Measurements from ENCODE around the gene PKP4.
"Not testable (repeated sequence)": the region's sequence is repeated elsewhere in the genome, so short reads cannot be mapped to it uniquely, and the experiment has no call there.

The PKP4 gene

GRCh38 chr2:158467248-158467647 lies 10.5 kb downstream of the PKP4 start:
- FAIRE-seq = no peak

- FAIRE-seq = not testable (repeated sequence)
Measured at GRCh38 chr2:158472829-158473228, 16.1 kb downstream of the PKP4 start.

GRCh38 chr2:158473300-158473699 lies 16.5 kb downstream of the PKP4 start:
- not testable (repeated sequence) for FAIRE-seq

GRCh38 chr2:158473719-158474392 lies 17.1 kb downstream of the PKP4 start:
- no peak for FAIRE-seq

- not testable (repeated sequence) for FAIRE-seq
Measured at GRCh38 chr2:158474526-158475011, 17.8 kb downstream of the PKP4 start.

GRCh38 chr2:158477202-158477601 lies 20.4 kb downstream of the PKP4 start:
- no peak for FAIRE-seq

- no peak for FAIRE-seq
Measured at GRCh38 chr2:158478237-158478636, 21.5 kb downstream of the PKP4 start.

- peak; percentile 13 for FAIRE-seq
Measured at GRCh38 chr2:158478816-158479215, 22.1 kb downstream of the PKP4 start.

GRCh38 chr2:158481116-158481515 lies 24.4 kb downstream of the PKP4 start:
- no peak for FAIRE-seq

- FAIRE-seq = no peak
Measured at GRCh38 chr2:158482594-158482993, 25.8 kb downstream of the PKP4 start.

GRCh38 chr2:158484892-158485556 lies 28.3 kb downstream of the PKP4 start:
- no peak for FAIRE-seq

- FAIRE-seq = no peak
Measured at GRCh38 chr2:158486150-158486969, 29.6 kb downstream of the PKP4 start.

- FAIRE-seq = no peak
Measured at GRCh38 chr2:158486970-158487325, 30.2 kb downstream of the PKP4 start.

- FAIRE-seq = no peak
Measured at GRCh38 chr2:158487419-158487818, 30.7 kb downstream of the PKP4 start.

GRCh38 chr2:158488442-158489216 lies 31.9 kb downstream of the PKP4 start:
- no peak for FAIRE-seq

- FAIRE-seq = no peak
Measured at GRCh38 chr2:158489366-158490112, 32.8 kb downstream of the PKP4 start.

GRCh38 chr2:158491072-158491471 lies 34.3 kb downstream of the PKP4 start:
- no peak for FAIRE-seq

GRCh38 chr2:158493458-158493857 lies 36.7 kb downstream of the PKP4 start:
- FAIRE-seq = no peak

- no peak for FAIRE-seq
Measured at GRCh38 chr2:158495175-158495574, 38.4 kb downstream of the PKP4 start.

- FAIRE-seq = no peak
Measured at GRCh38 chr2:158496986-158497385, 40.2 kb downstream of the PKP4 start.

- FAIRE-seq = no peak
Measured at GRCh38 chr2:158497486-158497885, 40.7 kb downstream of the PKP4 start.
